ENCODE results near the gene USP48. TPM values are rescaled to one million over a fixed set of nuclear protein-coding genes. Genes with fewer than 3 reads are reported as not detected.
"Not testable (repeated sequence)": the region's sequence is repeated elsewhere in the genome, so short reads cannot be mapped to it uniquely, and the experiment has no call there.

Gene USP48
- total RNA-seq, 3 donors from 2014 or later, result 39.1 to 70.6 (median 52.2) TPM

DNA sequence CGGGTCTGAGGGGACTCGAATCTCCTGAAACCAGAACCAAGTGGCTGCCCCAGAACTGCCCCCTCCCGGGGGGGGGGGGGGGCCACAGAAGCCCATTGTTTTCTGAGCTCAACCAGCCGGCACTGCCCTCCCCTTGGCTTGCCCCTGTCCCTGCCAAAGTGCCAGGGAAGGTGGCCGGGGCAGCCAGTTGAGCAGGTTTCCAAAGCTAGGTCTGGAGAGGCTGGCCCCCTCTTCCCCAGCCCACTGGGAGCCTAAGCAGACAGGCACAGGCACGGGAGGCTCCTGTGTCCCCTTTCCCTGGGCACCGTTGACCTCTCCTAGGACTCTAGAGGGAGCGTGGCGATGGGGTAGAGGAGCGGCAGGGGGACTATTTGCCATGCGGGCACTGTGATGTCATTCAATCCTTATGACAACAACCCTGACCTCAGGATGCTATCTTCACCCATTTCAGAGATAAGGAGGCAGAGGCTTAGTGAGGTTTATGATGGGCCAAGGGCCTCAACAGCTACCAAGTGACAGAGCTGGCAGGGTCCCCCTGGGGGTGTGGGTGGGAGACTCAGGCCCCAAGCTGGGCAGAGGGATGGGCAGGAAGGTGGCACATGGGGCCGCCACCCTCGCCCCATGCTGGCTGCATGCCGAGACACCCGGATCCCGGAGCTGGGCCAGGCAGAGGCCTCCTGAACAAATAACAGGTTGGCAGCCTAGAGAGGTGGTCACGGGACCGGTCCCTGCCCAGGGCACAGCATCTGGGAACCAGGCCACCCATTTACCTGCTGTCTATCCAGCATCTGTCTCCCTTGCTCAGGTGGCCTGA lies 148.8 kb downstream of the USP48 start:
- ATAC-seq (peak; percentile 75), DNase-seq (peak; percentile 77 to 82 (median 80))
- intact Hi-C loops (cut with DNase I, micrococcal nuclease), result no loop called here
- no peak overlapping the region for H3K4me3 ChIP-seq
- H3K9me3 ChIP-seq, result no peaks in the 10 kb centered on the region
- TF ChIP-seq, protein P1, sequence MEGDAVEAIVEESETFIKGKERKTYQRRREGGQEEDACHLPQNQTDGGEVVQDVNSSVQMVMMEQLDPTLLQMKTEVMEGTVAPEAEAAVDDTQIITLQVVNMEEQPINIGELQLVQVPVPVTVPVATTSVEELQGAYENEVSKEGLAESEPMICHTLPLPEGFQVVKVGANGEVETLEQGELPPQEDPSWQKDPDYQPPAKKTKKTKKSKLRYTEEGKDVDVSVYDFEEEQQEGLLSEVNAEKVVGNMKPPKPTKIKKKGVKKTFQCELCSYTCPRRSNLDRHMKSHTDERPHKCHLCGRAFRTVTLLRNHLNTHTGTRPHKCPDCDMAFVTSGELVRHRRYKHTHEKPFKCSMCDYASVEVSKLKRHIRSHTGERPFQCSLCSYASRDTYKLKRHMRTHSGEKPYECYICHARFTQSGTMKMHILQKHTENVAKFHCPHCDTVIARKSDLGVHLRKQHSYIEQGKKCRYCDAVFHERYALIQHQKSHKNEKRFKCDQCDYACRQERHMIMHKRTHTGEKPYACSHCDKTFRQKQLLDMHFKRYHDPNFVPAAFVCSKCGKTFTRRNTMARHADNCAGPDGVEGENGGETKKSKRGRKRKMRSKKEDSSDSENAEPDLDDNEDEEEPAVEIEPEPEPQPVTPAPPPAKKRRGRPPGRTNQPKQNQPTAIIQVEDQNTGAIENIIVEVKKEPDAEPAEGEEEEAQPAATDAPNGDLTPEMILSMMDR (IDR thresholded peaks at IDR 0.05), result no peak
- H3K36me3 ChIP-seq (ENCODE audit: low read depth), result no peaks in the 10 kb centered on the region
- peaks cover 4% of the 10 kb centered on the region for H3K4me1 ChIP-seq (ENCODE audit: low read depth)

DNA sequence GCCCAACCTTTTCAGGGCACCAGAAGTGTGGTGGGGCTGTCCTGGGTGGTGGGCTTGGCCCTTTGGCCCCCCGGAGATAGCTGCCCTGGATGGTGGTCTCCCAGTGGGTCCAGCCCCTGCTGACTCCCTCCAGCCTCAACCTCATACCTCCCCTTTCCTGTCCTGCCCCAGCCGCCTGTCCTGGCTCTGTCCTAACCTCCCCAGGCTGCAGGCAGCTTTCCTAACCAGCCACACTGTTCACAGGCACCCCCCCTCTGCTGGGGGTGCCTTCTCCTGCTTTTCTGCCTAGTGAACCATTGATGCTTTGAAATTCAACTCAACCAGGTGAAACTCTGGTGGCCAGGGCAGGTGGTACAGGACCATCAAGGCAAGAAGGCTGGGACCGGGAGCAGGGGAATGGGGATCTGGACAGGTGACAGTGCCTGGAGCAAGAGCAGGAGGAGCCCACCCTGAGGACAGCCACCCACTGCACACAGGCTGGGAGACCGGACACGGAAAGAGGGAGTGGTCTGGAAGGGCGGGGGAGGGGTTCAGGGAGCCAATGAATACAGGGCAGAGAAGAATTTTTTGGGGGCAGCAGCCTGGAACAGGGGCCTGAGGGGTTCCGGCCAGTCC lies 149.7 kb downstream of the USP48 start:
- no peak for ATAC-seq
- intact Hi-C loops (cut with DNase I, micrococcal nuclease), result no loop called here
- H3K4me3 ChIP-seq, result no peak overlapping the region
- TF ChIP-seq, protein P1 (IDR thresholded peaks at IDR 0.05), result no peak
- no peaks in the 10 kb centered on the region for H3K36me3 ChIP-seq (ENCODE audit: low read depth)
- no peak for DNase-seq
- H3K9me3 ChIP-seq, result no peaks in the 10 kb centered on the region
- peaks cover 4% of the 10 kb centered on the region for H3K4me1 ChIP-seq (ENCODE audit: low read depth)

DNA sequence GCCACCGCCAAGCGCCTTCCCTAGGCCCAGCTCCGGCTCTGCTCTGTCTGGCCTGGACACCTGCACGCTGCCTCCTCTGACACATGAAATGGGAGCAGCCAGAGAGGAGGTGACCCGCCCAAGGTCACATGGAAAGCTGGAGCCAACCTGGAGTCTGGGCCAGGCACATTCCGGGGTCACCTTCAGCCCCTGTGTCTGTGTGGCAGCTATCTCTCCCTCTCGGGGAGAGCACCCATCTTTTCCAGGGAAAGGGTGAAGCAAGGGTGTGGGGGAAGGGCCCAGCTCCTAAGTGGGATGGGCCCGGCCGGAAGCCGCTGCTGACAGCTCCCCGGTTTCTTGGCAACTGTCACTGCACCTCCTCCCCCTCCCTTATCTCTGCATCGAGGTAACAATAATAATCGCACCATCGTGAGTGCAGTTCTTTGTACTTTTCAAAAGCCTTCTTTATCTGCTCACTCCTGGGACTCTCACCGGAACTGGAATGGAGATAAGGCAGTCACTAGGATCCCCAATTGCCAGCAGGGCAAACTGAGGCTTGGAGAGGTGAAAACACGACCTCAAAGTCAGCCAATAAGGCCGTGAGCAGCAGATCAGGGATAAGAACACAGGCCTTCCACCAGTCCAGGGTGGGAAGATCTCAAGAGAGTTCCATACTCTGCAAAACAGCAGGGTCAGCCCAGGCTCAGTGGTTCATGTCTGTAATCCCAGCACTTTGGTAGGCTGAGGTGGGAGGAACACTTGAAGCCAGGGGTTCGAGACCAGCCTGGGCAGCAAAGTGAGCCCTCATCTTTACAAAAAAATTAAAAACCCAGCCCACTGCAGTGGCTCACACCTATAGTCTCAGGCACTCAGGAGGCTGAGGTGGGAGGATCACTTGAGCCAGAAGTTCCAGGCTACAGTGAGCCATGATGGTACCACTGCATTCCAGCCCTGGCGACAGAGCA lies 150.7 kb downstream of the USP48 start:
- DNase-seq (peak; percentile 66 to 79 (median 74)), ATAC-seq (peak; percentile 78)
- H3K4me1 ChIP-seq (ENCODE audit: low read depth), result peaks cover 4% of the 10 kb centered on the region
- intact Hi-C loops (cut with DNase I, micrococcal nuclease), result no loop called here
- H3K4me3 ChIP-seq, result no peak overlapping the region
- no peaks in the 10 kb centered on the region for H3K36me3 ChIP-seq (ENCODE audit: low read depth)
- no peaks in the 10 kb centered on the region for H3K9me3 ChIP-seq
- TF ChIP-seq, protein P1 (IDR thresholded peaks at IDR 0.05), result no peak

DNA sequence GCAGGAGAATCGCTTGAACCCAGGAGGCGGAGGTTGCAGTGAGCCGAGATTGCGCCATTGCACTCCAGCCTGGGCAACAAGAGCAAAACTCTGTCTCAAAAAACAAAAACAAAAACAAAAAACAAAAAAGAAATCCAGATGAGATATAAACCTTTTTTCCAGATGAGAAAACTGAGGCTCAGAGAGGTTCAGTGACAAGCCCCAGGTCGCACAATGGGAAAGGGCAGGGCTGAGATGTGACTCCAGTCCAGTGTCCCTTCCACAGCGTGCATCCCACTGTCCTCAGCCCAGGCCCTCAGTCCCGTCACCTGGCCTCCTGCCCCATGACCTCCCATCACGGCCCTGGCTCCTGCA lies 151.4 kb downstream of the USP48 start:
- ATAC-seq; H3K4me1 ChIP-seq (ENCODE audit: low read depth); H3K36me3 ChIP-seq (ENCODE audit: low read depth); H3K9me3 ChIP-seq; H3K4me3 ChIP-seq; intact Hi-C loops (cut with DNase I, micrococcal nuclease); DNase-seq: not testable (repeated sequence)

DNA sequence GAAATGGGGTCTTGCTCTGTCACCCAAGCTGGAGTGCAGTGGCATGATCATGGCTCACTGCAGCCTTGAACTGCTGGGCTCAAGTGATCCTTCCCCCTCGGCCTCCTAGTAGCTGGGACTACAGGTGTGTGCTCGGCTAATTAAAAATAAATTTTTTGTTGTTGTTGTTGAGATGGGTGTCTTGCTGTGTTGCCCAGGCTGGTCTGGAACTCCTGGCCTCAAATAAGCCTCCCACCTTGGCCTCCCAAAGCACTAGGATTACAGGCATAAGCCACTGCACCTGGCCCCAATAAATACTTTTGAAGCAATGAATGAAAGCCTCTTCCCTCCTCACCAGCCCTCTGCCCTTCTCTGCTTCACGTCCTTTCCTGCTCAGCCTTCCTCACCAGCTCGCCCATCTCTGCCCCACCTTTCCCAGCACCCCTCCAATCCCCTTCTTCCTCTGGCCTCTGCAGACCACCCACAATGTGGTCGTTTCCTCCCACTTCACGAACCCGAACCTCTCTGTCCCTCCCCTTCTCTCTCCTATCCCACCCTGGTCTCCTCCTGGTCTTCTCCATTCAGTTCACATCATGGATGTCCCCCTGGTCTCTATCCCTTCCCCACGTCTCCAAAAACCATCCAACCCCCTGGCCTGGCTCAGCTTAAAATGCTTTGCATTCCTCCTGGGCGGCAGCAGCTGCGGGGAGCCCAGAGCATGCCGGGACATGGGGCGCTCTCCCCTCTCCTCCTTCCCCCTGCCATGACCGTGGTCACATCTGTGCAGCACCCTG lies 152.2 kb downstream of the USP48 start:
- intact Hi-C loops (cut with DNase I, micrococcal nuclease), result no loop called here
- Histone ChIP-seq H3K36me3 (ENCODE audit: low read depth) (no peaks in the 10 kb centered on the region), H3K4me3 (no peak overlapping the region), H3K9me3 (no peaks in the 10 kb centered on the region), H3K4me1 (ENCODE audit: low read depth) (peaks cover 4% of the 10 kb centered on the region)
- TF ChIP-seq, protein P1 (IDR thresholded peaks at IDR 0.05), result no peak
- DNase-seq (no peak), ATAC-seq (no peak)
